Measurements from ENCODE around the gene CADM1. TPM values are rescaled to one million over a fixed set of nuclear protein-coding genes. Genes with fewer than 3 reads are reported as not detected.

CADM1 gene
- total RNA-seq, 2 donors from 2014 or later: 1.4 to 6.1 TPM

DNA sequence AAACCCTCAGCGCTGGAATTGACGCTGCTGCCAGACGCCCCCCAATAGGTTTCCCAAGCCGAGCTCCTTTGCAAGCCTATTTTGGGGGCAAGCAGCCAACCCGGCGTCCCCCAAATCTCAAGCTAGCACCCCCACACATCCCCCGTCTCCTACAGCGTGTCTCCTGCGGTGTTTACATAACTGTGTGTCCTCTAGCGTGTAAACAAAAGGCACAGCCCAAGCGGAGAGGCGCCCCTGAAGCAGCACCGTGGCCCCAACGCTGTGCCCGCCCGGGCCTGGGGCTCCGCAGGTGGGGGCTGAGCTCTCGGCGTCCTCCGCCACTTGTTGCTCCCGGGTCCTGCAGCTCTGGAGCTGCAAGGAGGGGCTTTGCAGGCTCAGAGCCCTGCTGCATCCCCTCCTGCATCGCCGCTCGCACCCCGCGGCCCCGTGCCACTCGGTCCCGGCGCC lies 1.6 kb downstream of the CADM1 start:
- Histone ChIP-seq H3K4me3 (peak overlapping the region; percentile 73), H3K9me3 (no peaks in the 10 kb centered on the region), H3K4me1 (ENCODE audit: control insufficient read depth in 1 of 2, low read depth in 2 of 2) (peaks cover 20 to 25% of the 10 kb centered on the region in 2 donors), H3K27me3 (replicated peaks; ENCODE audit: insufficient read depth) (no peaks in the 10 kb centered on the region), H3K36me3 (no peaks in the 10 kb centered on the region), H3K27ac (no peak overlapping the region)
- DNase-seq (ENCODE audit: low spot score) (no peak), ATAC-seq (ENCODE audit: insufficient number of reproducible peaks, low FRiP score, low read depth) (no peak)
- TF ChIP-seq, protein P1, sequence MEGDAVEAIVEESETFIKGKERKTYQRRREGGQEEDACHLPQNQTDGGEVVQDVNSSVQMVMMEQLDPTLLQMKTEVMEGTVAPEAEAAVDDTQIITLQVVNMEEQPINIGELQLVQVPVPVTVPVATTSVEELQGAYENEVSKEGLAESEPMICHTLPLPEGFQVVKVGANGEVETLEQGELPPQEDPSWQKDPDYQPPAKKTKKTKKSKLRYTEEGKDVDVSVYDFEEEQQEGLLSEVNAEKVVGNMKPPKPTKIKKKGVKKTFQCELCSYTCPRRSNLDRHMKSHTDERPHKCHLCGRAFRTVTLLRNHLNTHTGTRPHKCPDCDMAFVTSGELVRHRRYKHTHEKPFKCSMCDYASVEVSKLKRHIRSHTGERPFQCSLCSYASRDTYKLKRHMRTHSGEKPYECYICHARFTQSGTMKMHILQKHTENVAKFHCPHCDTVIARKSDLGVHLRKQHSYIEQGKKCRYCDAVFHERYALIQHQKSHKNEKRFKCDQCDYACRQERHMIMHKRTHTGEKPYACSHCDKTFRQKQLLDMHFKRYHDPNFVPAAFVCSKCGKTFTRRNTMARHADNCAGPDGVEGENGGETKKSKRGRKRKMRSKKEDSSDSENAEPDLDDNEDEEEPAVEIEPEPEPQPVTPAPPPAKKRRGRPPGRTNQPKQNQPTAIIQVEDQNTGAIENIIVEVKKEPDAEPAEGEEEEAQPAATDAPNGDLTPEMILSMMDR (IDR thresholded peaks at IDR 0.05): no peak

DNA sequence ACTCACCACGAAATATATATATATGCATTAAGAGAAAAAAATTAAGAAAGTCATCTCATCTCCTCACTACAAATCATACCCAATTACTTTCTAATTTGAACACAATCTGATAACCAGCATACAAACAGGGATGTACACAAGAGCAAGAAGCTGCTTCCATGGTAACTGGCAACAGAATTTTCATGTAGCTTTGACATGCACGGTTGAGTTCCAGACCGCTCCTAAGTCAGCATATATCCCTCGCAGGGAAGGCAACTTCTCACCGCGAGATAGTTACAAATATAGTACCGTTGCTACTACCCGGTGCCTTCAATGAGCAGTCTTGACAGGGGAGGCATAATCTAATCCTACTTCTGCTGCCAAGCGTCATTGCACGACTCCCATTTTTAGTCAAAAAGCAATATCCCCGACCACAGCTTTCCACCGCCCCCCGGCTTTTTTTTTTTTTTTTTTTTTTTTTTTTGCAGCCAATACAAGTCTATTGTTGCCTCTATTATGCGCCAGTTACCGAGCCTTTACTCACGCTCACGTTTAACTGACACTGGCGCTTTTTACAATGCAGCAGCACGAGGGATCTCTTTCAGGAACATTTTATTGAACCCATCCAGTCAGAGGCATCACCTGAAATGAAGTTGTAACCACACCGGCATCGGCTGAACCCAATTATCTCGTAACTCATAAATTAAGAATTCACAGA lies 2.2 kb downstream of the CADM1 start:
- H3K4me3 ChIP-seq: peak overlapping the region; percentile 73
- no peaks in the 10 kb centered on the region for H3K36me3 ChIP-seq
- DNase-seq (ENCODE audit: low spot score) (no peak), ATAC-seq (ENCODE audit: insufficient number of reproducible peaks, low FRiP score, low read depth) (no peak)
- peaks cover 20 to 25% of the 10 kb centered on the region in 2 donors for H3K4me1 ChIP-seq (ENCODE audit: control insufficient read depth in 1 of 2, low read depth in 2 of 2)
- TF ChIP-seq, protein P1 (IDR thresholded peaks at IDR 0.05): no peak
- H3K27ac ChIP-seq: no peak overlapping the region
- H3K27me3 ChIP-seq (replicated peaks; ENCODE audit: insufficient read depth): no peaks in the 10 kb centered on the region
- H3K9me3 ChIP-seq: no peaks in the 10 kb centered on the region

DNA sequence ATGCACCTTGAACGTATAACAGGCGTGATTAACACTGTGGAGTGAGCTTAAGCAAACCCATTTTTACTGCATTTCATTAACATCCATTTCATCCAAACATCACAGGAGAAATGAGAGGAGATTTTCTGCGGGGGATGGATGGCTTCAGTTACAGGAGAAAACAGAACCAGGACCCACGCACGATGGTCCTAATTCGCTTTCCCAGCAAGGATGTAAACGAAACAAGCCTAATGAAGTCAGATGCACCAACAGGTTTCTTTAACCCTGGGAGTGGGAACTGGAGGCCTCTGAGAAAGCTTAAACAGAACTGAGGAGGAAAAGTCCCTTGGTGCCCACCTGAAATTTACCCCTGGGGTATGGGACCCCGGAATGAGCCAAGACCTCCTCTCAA lies 2.7 kb downstream of the CADM1 start:
- Histone ChIP-seq H3K27ac (no peak overlapping the region), H3K4me3 (no peak overlapping the region), H3K36me3 (no peaks in the 10 kb centered on the region), H3K4me1 (ENCODE audit: control insufficient read depth in 1 of 2, low read depth in 2 of 2) (peaks cover 20 to 25% of the 10 kb centered on the region in 2 donors), H3K9me3 (no peaks in the 10 kb centered on the region), H3K27me3 (replicated peaks; ENCODE audit: insufficient read depth) (no peaks in the 10 kb centered on the region)
- ATAC-seq (ENCODE audit: insufficient number of reproducible peaks, low FRiP score, low read depth) (no peak), DNase-seq (ENCODE audit: low spot score) (no peak)
- TF ChIP-seq, protein P1 (IDR thresholded peaks at IDR 0.05): no peak

DNA sequence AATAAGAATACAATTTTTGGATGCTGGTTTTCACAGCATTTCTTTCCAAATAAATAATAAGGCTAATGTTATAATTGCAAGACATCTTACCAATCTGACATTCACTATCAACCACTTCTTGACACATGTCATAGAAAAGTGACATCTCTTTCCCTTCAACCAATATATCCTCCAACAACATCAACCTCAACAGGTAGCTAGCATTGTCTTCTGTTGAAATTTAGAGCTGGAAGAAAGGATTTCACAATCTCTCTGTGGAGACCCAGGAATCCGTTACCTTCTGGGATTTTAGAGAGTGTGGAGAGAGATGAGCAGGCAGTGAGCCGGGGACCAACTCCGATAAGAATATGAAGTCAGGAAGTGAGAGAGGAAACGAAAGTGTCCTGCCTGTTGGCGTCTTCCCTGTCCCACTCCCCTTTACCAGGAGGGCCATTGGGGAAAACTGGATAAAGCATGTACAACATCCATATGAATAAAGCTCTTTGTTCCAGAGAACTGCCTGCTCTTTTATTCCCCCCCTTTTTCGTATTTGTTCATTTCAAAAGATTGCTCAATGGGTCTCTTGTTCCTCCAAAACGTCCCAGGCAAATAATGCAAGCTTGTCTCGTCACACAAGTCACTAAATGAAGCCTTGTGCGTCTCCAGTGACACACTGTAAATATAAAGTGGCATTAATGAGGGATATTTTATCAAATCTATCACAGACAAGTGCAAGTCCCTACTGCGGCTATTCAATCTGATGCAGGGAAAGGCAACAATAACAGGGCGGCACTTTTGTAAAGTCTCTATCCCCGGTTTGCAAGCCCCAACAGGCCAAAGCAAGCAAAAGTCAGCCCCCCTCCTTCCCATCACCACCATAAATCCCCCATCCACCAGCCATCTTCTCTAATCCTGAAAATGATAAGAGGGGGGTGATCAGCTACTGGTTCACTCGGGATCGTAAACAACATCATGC lies 3.4 kb downstream of the CADM1 start:
- ATAC-seq (ENCODE audit: insufficient number of reproducible peaks, low FRiP score, low read depth): no peak
- Histone ChIP-seq H3K27ac (no peak overlapping the region), H3K27me3 (replicated peaks; ENCODE audit: insufficient read depth) (no peaks in the 10 kb centered on the region)

More for the DNA sequence above, 3.4 kb downstream of the CADM1 start:
- Histone ChIP-seq H3K4me1 (ENCODE audit: control insufficient read depth in 1 of 2, low read depth in 2 of 2) (peaks cover 20 to 25% of the 10 kb centered on the region in 2 donors), H3K9me3 (no peaks in the 10 kb centered on the region), H3K4me3 (no peak overlapping the region), H3K36me3 (no peaks in the 10 kb centered on the region)
- TF ChIP-seq, protein P1 (IDR thresholded peaks at IDR 0.05): no peak
- no peak for DNase-seq (ENCODE audit: low spot score)
